GM12878 (cell line): ENCODE results near the gene CAPN7. TPM values are rescaled to one million over a fixed set of nuclear protein-coding genes. Genes with fewer than 3 reads are reported as not detected.

Source experiments
- ATF3 ChIP-seq: IDR thresholded peaks from 2 replicates; pipeline ENCODE4 v1.6.1; 2011; ENCODE audit warnings: low read depth, mild to moderate bottlenecking, low read length, moderate library complexity, borderline replicate concordance; ENCODE audit errors: extremely low read depth
- BHLHE40 ChIP-seq, 2 experiments: fragments of 450-650 bp in 1 of 2; IDR thresholded peaks; 2 replicates each; pipeline ENCODE4 v1.6.1; 2011 to 2017; ENCODE audit warnings: low read depth in 2 of 2, borderline replicate concordance in 1 of 2, improper control_type of control experiment in 1 of 2, low read length in 1 of 2, mild to moderate bottlenecking in 1 of 2
- HDAC2 ChIP-seq: fragments of 200-600 bp; sonication (generic); IDR thresholded peaks from 2 replicates; pipeline ENCODE4 v1.6.1; 2017
- IRF5 ChIP-seq: fragments of 450-650 bp; IDR thresholded peaks from 2 replicates; pipeline ENCODE4 v1.6.1; 2017; ENCODE audit warnings: borderline replicate concordance
- MLLT1 ChIP-seq: fragments of 450-650 bp; IDR thresholded peaks from 2 replicates; pipeline ENCODE4 v1.6.1; 2016; ENCODE audit warnings: mild to moderate bottlenecking
- NRF1 ChIP-seq: conservative IDR thresholded peaks from 2 replicates; pipeline ENCODE4 v1.6.1; 2011; ENCODE audit warnings: mild to moderate bottlenecking, low read depth, low read length, improper control_type of control experiment
- PKNOX1 ChIP-seq: fragments of 450-650 bp; IDR thresholded peaks from 2 replicates; pipeline ENCODE4 v1.6.1; 2016; ENCODE audit warnings: mild to moderate bottlenecking
- POLR2A ChIP-seq: IDR thresholded peaks from 2 replicates; pipeline ENCODE4 v1.6.1; 2011; ENCODE audit warnings: low read depth, mild to moderate bottlenecking, low read length
- SMAD5 ChIP-seq: IDR thresholded peaks from 2 replicates; pipeline ENCODE4 v1.6.1; 2016; ENCODE audit warnings: antibody characterized with exemption, low read depth
- SPI1 ChIP-seq: IDR thresholded peaks from 2 replicates; pipeline ENCODE4 v1.6.1; 2011; ENCODE audit warnings: low read depth, mild to moderate bottlenecking, low read length, moderate library complexity, borderline replicate concordance; ENCODE audit not compliant: insufficient read depth
- TCF7 ChIP-seq: IDR thresholded peaks from 2 replicates; pipeline ENCODE4 v1.6.1; 2014; ENCODE audit warnings: antibody characterized with exemption, borderline replicate concordance
- ZBTB40 ChIP-seq: fragments of 450-650 bp; IDR thresholded peaks from 2 replicates; pipeline ENCODE4 v1.6.1; 2016; ENCODE audit warnings: mild to moderate bottlenecking, moderate library complexity, borderline replicate concordance
- ZNF207 ChIP-seq: fragments of 450-650 bp; IDR thresholded peaks from 2 replicates; pipeline ENCODE4 v1.6.1; 2014; ENCODE audit warnings: antibody characterized with exemption, mild to moderate bottlenecking, borderline replicate concordance
- ZNF592 ChIP-seq: fragments of 450-650 bp; IDR thresholded peaks from 2 replicates; pipeline ENCODE4 v1.6.1; 2017; ENCODE audit warnings: mild to moderate bottlenecking, moderate library complexity
- polyA plus RNA-seq, 11 experiments: library from polyadenylated mRNA; depleted of rRNA in 4 of 11; unstranded in 6 of 11; stranded (reverse) in 5 of 11; fragments of >200 nt; fragmentation: Nextera tagmentation in 4 of 11; fragmentation: Illumina TruSeq in 1 of 11; extraction: Ambion mirVana in 4 of 11; extraction: Trizol in 1 of 11; gene quantifications; 1 replicate in 1 of 11; 2 replicates in 10 of 11; pipeline versions ENCODE4 v1.2.1 to v1.2.3, GENCODE V29; 2011 to 2016; ENCODE audit warnings: inconsistent platforms in 2 of 11, missing spikeins in 2 of 11, low read depth in 1 of 11
- total RNA-seq, 4 experiments: library from RNA; depleted of rRNA in 3 of 4; stranded (reverse); fragments of >200 nt in 3 of 4; fragmentation: Illumina TruSeq in 1 of 4; extraction: Trizol in 1 of 4; gene quantifications; 2 replicates each; pipeline versions ENCODE4 v1.2.1 to v1.2.3, GENCODE V29; 2013 to 2021

CAPN7 gene
- total and polyA plus RNA-seq, 10 of the 15 experiments (the other 5 are each of a cell fraction or from before 2014, with no cell fraction given) = 5.3 to 27.0 (median 18.2) TPM

- TF ChIP-seq MLLT1 (no peak), ATF3 (no peak), IRF5 (no peak), SPI1 (no peak), TCF7 (no peak), POLR2A (peak; percentile 81), NRF1 (no peak), BHLHE40 (IDR thresholded peaks at IDR 0.05; ENCODE audit: borderline replicate concordance in 1 of 2, low read depth in 2 of 2, low read length in 1 of 2) (no peak), SMAD5 (no peak), PKNOX1 (no peak), ZNF592 (no peak), ZNF207 (no peak), ZBTB40 (no peak), HDAC2 (no peak)
Measured at GRCh38 chr3:15269091-15269989, 63.3 kb downstream of the CAPN7 start (continued).
